ENCODE data around the gene MEGF6. TPM values are rescaled to one million over a fixed set of nuclear protein-coding genes. Genes with fewer than 3 reads are reported as not detected.

Gene MEGF6
- polyA plus RNA-seq, 1 donor (not counting 4 experiments of a cell fraction or from before 2014, with no cell fraction given) = 0.24 TPM

GRCh38 chr1:3488432-3488831 lies 122.9 kb downstream of the MEGF6 start:
- no peak for FAIRE-seq
- H3K9me1 ChIP-seq (ENCODE audit: control insufficient read depth, extremely low read depth, insufficient read depth, low read length) = no peaks in the 10 kb centered on the region

GRCh38 chr1:3485016-3485415 lies 126.3 kb downstream of the MEGF6 start:
- no peak overlapping the region for H3K27ac ChIP-seq (ENCODE audit: control insufficient read depth, insufficient read depth, low read length)
- H3K9ac ChIP-seq (ENCODE audit: control insufficient read depth, extremely low read depth, insufficient read depth, low read length) = no peak overlapping the region
- no peak for TF ChIP-seq EZH2 (IDR thresholded peaks at IDR 0.05; ENCODE audit: low read length)
- TF ChIP-seq CTCF (optimal IDR thresholded peaks at IDR 0.05 in 1 of 3, IDR thresholded peaks at IDR 0.05 in 1 of 3, conservative IDR thresholded peaks at IDR 0.05 in 1 of 3; ENCODE audit: extremely low read depth in 1 of 3, insufficient read depth in 2 of 3, low read length in 3 of 3) = no peak
- DNase-seq (ENCODE audit: low read depth, low spot score) (no peak), FAIRE-seq (no peak)
- dilution Hi-C loops (cut with MboI; ENCODE audit: extremely low pct_ligation_motif_present, low sequenced_read_pairs) = no loop called here
- H4K20me1 ChIP-seq (ENCODE audit: control insufficient read depth, extremely low read depth, insufficient read depth, low read length) = no peaks in the 10 kb centered on the region
- no peaks in the 10 kb centered on the region for H3K9me1 ChIP-seq (ENCODE audit: control insufficient read depth, extremely low read depth, insufficient read depth, low read length)
- H2AFZ ChIP-seq (ENCODE audit: control insufficient read depth, low read length) = no peak overlapping the region
- H3K9me3 ChIP-seq (ENCODE audit: control insufficient read depth, low read depth, low read length) = peaks cover 2% of the 10 kb centered on the region
- no peaks in the 10 kb centered on the region for H3K27me3 ChIP-seq (ENCODE audit: control insufficient read depth, extremely low read depth, insufficient read depth, low read length)
- H3K4me1 ChIP-seq (ENCODE audit: control insufficient read depth, extremely low read depth, insufficient read depth, low read length) = peaks cover 16% of the 10 kb centered on the region
- H3K4me2 ChIP-seq (ENCODE audit: control insufficient read depth, extremely low read depth, insufficient read depth, low read depth, low read length) = no peak overlapping the region
- H3K4me3 ChIP-seq (ENCODE audit: control insufficient read depth in 2 of 3, extremely low read depth in 1 of 3, insufficient read depth in 2 of 3, low read depth in 1 of 3, low read length in 3 of 3) = no peak overlapping the region
- no peaks in the 10 kb centered on the region for H3K79me2 ChIP-seq (ENCODE audit: control insufficient read depth, insufficient read depth, low read length)
- H3K36me3 ChIP-seq (ENCODE audit: control insufficient read depth in 2 of 2, extremely low read depth in 1 of 2, insufficient read depth in 2 of 2, low read length in 2 of 2) = no peaks in the 10 kb centered on the region

More at GRCh38 chr1:3488432-3488831, 122.9 kb downstream of the MEGF6 start:
- no peak overlapping the region for H3K27ac ChIP-seq (ENCODE audit: control insufficient read depth, insufficient read depth, low read length)
- no peak for TF ChIP-seq EZH2 (IDR thresholded peaks at IDR 0.05; ENCODE audit: low read length)
- no peak for TF ChIP-seq CTCF (optimal IDR thresholded peaks at IDR 0.05 in 1 of 3, IDR thresholded peaks at IDR 0.05 in 1 of 3, conservative IDR thresholded peaks at IDR 0.05 in 1 of 3; ENCODE audit: extremely low read depth in 1 of 3, insufficient read depth in 2 of 3, low read length in 3 of 3)
- peaks cover 3% of the 10 kb centered on the region for H3K4me1 ChIP-seq (ENCODE audit: control insufficient read depth, extremely low read depth, insufficient read depth, low read length)
- DNase-seq (ENCODE audit: low read depth, low spot score) = no peak
- H2AFZ ChIP-seq (ENCODE audit: control insufficient read depth, low read length) = no peak overlapping the region
- no peaks in the 10 kb centered on the region for H3K27me3 ChIP-seq (ENCODE audit: control insufficient read depth, extremely low read depth, insufficient read depth, low read length)
- H3K9ac ChIP-seq (ENCODE audit: control insufficient read depth, extremely low read depth, insufficient read depth, low read length) = no peak overlapping the region
- H3K36me3 ChIP-seq (ENCODE audit: control insufficient read depth in 2 of 2, extremely low read depth in 1 of 2, insufficient read depth in 2 of 2, low read length in 2 of 2) = no peaks in the 10 kb centered on the region
- no peak overlapping the region for H3K4me3 ChIP-seq (ENCODE audit: control insufficient read depth in 2 of 3, extremely low read depth in 1 of 3, insufficient read depth in 2 of 3, low read depth in 1 of 3, low read length in 3 of 3)
- dilution Hi-C loops (cut with MboI; ENCODE audit: extremely low pct_ligation_motif_present, low sequenced_read_pairs) = no loop called here
- no peaks in the 10 kb centered on the region for H4K20me1 ChIP-seq (ENCODE audit: control insufficient read depth, extremely low read depth, insufficient read depth, low read length)
- H3K9me3 ChIP-seq (ENCODE audit: control insufficient read depth, low read depth, low read length) = peaks cover 2% of the 10 kb centered on the region
- H3K79me2 ChIP-seq (ENCODE audit: control insufficient read depth, insufficient read depth, low read length) = no peaks in the 10 kb centered on the region
- H3K4me2 ChIP-seq (ENCODE audit: control insufficient read depth, extremely low read depth, insufficient read depth, low read depth, low read length) = no peak overlapping the region
